GM19395 (cell line): ENCODE measurements around the gene TADA3.
"Not testable (repeated sequence)": the region's sequence is repeated elsewhere in the genome, so short reads cannot be mapped to it uniquely, and the experiment has no call there.

Experiments
- ATAC-seq: cut with Tn5 transposase; IDR thresholded peaks from one replicate; pipeline ENCODE4 v1.9.1; 2021; ENCODE audit warnings: mild to moderate bottlenecking, moderate library complexity; ENCODE audit not compliant: unreplicated experiment

TADA3 gene

DNA sequence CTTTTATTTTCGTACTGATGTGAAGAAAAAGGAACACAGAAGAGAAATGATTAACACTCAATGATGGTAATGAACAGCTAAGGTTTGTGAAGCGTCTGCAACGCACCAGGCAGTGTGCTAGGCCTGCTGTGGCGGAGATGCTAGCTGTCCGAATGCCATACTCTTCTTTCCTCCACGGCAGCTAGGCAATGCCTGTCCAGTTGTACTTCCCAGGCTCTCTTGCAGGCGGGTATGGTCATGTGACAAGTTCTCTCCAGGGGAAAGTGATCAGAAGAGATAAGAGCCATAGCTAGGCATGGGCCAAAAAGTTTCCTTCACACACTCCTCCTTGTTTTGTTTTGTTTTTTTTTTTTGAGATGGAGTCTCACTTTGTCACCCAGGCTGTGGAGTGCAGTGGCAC, 6.7 kb downstream of the TADA3 start:
- ATAC-seq: no peak

DNA sequence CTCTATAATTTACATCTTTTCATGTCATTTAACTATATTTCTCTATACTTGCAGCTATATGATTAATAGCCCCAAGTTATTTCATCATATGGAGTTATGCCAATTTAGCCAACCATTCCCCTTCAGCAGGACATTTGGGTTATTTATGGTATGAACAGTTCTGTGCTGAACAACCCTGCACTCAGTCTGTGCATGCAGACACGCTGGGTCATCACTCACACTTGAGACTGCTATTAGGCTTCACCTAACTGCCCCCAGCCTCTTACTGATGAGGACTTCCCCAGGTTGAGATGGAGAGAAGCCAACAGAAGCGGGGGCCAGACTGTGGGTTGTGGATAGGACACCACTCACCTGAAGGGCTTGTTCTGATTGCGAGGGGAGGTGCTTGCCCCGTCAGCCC, 7.3 kb downstream of the TADA3 start:
- ATAC-seq: no peak

DNA sequence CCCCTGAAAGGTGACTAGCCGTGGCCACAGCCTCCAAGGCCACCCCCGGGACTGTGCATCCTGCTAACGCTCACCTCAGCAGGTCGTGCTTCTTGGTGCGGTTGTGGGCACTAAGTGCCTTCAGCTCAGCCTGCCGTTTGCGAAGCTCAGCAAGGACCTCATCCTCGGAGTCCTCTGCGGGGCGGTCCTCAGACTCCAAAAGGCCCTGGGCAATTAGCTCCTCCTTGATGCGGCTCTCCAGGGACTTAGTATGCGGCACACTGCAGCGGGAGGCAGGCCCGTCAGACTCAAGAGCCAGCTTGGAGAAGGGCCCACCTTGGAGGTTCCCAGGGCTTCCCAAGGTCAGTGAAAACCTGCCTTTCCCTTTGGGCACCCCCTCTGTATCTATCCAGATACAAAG, 8.3 kb downstream of the TADA3 start:
- ATAC-seq: no peak

DNA sequence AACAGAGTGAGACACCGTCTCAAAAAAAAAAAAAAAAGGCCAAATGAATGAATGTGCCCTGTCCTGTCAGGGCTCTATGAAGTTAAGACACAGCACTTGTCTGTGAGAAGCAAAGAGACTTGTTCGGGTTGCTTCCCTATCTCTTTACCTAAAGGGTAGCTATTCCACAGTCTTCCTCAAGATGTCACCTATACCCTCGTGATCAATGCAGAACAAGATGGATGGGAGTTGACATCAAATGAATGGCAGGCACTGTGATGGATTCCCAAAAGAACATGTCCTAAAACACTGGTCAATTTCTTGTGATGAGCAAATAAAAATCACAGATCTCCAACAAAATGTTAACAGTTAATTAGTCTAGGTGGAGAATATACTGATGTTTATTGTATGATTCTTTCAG, 9.5 kb downstream of the TADA3 start:
- no peak for ATAC-seq

DNA sequence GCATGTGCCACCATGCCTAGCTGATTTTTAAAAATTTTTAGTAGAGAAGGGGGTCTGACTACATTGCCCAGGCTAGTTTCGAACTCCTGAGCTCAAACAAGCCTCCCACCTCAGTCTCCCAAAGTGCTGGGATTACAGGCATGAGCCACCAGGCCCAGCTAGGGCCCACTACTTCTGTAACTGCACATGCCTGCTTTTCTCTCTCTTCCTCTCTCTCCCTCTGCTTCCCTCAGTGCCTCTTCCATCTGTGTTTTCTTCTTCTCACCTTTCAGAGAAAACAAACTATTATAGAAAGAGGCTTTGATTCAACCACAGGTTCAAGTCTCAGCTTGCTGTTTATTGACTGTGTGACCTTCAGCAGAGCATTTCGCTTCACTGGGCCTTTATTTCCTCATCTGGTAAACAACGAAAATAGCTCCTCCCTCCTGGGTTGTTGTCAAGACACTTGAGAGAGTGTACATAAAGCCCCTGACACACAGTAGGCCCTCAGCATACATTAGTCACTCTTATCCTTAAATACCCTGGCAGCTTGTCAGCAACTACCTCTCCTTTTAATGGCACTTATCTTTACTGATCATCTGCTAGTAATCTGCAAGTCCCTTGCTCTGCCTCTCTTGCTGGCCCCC, 10.2 kb downstream of the TADA3 start:
- no peak for ATAC-seq

DNA sequence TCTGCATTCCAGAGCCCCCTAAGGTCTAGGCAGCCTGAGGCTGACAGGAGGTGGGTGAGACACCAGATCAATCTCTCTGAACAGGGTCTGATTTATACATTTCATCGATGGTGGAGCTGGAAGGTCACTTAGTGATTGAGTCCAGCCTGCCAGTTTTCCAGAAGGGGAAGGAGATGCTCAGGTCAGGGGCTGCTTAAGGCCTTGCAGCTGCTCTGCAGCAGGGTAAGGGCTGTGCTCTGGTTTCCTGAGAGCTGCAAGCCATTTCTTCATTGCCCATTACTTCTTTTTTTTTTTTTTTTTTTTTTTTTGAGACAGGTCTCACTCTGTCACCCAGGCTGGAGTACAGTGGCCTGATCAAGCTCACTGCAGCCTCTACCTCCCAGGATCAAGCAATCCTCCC, 10.7 kb downstream of the TADA3 start:
- no peak for ATAC-seq

DNA sequence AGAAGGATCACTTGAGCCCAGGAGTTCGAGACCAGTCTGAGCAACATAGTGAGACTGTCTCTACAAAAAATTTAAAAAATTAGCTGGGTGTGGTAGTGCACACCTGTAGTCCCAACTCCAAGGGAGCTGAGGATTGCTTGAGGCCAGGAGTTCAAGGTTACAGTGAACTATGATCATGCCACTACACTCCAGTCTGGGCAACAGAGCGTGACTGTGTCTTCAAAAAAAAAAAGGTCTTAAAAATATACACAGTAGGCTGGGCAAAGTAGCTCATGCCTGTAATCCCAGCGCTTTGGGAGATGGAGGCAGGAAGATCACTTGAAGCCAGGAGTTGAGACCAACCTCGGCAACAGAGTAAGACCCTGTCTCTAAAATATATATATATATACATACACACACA, 11.4 kb downstream of the TADA3 start:
- no peak for ATAC-seq

DNA sequence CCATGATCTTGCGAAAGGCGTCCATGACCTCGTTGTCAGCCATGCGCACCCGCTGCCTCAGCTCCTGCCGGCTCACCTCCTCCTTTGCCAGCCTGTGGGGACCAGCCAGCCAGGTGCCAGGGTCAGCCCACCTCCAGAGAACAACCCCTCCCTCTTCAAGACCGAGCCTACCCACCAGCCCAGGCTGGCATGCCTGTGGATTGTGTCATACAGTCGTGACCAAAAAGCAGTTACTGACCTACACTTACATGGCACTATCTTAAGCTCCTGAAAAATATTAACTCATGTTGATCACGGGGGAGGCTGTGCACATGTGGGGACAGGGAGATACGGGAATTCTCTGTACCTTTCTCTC, 11.8 kb downstream of the TADA3 start:
- ATAC-seq: no peak

DNA sequence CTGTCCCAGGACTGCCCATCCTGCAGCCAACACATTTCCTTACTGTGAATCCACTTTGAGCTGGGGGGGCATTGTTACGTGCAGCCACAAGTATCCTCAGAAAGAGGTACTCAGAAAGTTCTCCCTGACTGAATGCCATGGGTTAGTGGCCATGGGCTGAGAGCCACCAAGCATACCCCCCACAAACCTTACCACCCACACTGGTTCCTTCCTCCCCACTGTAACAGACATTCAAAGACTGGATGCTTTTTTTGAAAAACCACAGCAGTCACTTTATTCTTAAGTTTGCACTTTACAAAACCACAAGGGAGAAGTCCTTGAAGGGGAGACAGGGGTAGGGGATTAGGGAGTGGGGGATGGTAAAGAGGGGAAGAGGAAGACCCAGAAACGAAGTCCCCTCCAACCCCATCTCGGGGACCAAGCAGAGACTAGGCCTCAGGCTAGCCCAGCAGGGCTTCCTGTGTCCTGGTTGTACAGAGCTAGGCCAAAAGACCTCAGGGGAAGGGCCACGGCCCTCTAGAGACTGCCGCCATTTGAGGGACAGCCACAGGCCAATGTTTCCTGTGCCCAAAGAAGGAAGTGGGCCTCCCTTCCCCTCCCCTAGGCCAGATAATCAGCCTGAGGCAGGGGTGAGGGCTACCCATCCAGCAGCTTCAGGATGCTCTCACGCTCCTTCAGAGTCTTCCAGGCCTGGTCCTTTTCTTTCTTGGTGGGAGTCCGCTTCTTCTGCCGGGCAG, 12.4 kb downstream of the TADA3 start:
- ATAC-seq: peak; percentile 64

DNA sequence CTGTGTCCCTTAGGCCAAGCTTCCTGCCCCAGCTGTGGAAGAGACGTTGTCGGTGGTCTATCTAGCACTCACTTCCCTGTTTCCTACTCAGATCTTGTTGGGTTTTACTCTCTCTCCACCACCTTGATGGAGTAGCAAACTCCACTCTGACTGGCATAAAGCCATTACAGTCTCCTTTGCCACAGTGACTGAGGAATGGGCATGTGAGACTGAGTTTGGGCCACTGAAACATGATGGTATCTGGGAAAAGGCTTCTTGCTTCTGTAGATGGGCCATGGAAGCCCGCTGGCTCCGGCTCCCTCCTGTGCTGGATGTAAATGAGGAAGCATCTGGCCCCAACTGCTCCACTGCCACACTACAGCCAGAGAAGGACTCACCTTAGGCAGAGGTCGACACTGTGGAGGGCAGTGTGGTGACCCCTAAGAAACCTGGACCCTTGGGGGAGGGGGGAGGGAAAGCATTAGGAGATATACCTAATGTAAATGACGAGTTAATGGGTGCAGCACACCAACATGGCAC, 13.1 kb downstream of the TADA3 start:
- no peak for ATAC-seq

DNA sequence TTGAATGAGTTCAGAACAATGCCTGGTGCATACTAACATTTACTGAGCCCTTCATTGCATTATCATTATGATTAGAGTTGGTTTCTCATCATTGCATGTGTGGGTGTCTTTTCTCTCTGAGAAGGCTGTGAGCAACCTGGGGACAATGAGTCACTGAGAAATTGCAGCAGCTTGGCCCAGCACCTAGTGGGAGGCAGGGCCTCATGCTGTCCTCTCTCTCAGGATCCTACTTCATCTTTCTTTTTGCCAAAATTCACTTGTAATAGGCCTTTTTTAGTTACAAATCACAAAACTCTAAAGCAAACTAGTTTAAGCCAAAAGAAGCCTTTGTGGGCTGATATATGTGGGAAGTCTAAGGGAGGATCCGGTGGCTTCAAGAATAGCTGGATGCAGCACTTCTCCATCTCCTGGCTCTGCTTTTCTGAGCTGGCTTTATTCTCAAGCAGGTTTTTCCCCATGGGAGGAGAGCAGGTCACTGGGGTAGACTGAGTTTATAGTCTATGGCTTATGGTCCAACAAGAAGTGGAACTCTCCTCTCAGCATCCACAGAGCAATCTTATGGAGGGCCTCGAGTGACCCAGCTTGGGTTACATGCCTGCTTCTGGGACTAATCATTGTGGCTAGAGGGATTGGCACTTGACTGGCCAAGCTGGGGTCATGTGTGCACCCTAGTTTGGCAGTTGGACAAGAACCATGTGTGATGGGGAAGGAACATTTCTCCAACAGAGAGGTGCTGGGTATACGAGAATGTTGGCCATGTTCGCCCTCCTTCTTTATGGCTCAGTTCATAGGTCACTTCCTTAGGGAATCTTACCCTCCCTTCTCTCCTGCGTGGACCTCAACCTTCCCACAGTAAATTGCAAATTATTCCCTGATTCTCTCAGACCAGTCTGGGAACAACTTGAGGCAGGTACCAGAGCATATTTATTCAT, 13.9 kb downstream of the TADA3 start:
- ATAC-seq: no peak

DNA sequence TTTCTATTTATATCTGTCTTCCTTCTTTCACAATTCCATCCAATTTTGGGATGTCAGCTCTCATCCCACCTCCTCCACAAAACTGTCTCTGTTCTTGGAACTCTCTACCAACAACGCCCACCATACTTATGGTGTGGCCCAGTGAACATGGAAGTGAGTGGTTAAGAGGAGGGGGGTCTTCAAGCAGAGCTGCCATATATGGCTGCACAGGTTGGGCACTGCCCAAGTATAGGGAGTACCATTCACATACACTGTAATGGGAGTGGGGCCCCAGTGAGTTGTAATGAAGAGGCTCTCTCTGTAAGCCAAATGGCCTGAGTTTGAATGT, 14.6 kb downstream of the TADA3 start:
- no peak for ATAC-seq

DNA sequence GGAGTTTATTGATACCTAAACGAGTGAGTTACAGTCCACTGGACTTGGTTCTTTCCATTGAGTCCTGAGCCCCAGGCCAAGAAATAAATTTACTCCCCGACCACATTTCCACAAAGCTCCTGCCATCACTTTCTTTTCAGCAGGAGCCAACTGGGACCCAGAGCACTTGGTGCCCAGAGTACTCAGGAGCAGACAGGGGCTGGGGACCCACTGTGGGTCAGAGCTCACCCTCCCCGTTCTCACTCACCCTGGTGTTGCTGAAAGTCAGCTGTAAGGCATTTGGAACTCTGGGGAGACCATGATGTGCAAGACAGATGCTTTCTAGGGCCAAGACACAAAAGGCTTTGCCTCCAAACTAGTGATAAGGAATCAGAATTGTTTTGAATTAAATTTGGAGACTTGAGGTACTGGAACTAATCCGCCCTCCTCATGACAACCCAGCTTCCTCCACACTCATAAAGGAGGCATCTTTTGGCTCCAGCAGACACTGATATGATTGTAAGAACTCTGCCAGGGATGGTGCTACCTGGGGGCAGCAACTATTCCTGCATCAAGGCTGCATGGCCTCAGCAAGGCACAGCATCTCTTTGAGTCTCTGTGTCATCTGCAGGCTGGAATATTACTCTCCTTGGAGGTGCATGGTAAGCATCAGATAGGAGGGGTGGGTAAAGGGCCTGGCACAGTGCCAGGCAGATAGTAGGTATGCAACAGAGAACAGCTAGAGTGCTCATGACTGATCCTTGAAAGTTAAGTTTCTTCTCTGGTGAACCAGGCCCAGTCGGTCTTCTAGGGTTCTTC, 15.2 kb downstream of the TADA3 start:
- ATAC-seq: no peak

DNA sequence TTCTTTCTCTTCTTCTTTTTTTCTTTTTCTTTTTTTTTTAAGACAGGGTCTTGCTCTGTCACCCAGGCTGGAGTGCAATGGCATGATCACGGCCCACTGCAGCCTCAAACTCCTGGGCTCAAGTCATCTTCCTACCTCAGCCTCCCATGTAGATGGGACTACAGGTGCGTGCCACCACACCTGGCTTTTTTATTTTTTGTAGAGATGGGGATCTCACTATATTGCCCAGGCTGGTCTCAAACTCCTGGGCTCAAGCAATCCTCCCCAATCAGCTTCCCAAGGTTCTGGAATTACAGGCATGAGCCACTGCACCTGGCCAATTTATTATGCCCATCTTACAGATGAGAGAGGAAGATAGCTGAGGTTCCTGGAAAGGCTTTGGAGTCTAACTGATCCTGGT, 21.3 kb downstream of the TADA3 start:
- ATAC-seq: not testable (repeated sequence)

DNA sequence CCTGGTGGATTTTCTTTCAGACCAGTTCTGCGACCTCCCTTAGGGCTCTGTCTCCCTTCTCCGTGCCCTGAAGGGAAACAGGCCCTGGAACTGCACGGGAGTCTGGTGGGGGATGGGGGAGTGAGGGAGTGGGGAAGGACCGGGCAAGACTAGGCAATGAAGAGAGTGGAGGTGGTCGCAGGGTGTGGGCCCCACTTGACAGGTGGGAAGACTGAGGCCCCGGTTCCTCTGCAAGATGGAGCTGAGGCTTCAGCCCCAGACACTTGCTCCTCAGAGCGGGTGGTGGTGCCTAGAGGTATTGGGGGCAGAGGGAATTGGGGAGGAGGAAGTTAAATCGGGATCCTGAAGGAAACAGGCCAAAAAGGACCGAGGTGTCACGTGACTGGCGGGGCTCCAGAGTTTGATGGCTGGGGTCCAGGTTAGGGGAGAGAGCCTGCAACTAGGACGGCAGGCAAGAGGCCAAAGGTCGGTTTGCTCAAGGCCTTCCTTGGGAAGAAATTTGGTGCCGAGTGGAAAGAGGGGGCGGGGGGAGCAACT, 21.9 kb downstream of the TADA3 start:
- ATAC-seq: no peak

DNA sequence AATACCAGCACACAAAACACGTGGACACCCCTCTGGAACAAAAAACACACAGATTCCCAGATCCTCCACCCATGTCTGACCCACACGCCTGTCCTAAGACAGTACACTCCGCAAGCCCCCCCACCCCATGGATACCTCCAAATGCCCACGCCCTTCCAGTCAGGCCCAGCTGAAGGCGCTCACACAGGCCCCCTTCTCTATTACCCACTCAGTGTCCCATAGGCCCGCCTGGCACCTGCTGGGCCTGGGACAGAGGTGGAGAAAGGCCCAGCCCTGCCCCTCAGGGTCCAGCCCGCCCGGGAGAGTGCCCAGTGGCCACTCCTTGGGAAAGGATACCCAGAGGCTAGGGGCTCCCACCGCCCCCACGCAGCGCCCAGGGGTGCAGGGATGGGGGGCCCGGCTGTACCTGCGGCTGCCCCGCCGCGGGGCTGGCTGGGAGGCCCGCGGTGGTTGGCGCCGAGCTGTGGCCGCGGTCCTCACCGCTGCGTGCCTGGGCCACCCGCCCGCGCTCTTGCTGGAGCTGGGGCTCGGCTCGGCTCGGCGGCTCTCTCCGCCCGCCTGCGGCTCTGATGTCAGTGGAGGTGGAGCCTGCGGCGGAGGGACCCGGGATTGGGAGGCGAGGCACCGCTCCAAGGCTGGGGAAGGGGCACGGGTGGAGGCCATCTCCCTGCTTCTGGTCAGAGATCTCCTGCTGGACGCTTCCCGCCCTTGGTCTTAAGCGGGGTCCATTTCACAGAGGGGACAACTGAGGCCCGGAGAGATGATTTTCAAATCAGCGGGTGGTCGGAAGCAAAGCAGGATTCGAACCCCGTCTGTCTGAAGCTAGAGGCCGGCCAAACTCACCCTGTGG, 22.6 kb downstream of the TADA3 start, which contains the start of gene CAMK1:
Gene CAMK1 (minus strand): TSS at position 522 of the 850 bp plus-strand sequence. CDS start 2,198 bp downstream, outside the sequence.
- no peak for ATAC-seq

DNA sequence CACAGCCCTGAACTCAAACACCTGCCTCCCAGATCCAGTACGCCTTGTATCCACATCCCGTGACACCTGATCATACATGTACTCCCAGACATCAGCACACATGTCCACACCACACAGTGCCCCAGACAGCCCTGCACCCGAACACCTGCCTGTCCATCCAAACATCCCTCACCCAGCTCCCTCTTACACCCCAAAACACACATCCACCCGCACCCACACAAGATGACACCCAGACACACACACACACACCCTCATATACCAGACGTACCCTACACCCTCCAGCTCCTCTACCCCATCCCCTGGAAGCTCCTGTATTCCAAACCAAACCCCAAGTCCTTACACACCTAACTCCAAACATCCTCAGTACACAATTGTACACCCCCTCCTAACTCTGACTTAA, 23.3 kb downstream of the TADA3 start:
- no peak for ATAC-seq

DNA sequence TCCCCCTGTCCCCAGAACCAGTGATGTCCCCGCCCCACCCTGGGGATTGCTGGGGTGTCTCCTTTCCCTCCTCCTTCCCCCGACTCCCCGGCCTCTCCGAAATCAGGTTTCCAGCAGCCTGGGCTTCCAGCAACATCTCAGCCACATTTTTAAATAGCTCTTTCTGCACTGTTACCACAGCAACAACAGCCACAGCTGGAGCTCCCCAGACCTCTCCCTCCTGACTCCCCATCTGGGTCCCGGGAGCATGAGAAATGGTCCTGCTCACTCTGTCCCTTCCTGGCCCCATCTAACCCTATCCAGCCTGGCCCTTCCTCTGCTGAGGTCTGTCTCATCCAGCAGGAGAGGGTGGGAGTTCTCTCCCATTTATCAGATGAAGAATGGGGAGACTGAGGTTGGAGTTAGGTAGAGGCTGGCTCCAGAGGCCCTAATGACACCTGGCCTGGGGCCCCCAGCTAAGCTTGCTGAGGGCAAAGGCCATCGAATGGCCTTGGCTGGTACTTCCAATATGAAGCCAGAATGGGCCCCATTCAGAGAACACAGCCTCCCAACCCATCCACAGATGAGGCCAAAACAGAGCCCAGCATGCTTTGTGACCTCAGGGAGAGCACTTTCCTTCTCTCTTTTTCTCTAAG, 24.0 kb downstream of the TADA3 start:
- ATAC-seq: no peak

DNA sequence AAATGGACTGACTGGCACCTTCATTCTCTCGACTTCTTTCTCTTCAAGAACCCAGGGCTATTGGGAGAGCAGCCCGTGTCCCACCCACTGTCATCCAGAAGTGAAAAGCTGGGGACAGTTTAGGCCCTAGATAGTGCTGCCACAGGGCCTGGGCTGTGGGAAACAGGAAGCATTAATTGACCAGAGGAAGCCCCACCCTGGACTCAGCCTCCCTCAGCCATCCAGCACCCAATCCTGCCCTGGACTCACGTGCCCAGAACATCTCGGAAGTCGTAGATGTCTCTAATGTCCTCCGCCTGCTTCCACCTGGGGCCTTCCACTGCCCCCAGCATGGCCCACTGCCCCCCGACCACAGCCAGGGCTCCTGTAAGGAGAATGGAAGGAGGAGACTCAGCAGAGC, 24.9 kb downstream of the TADA3 start:
- ATAC-seq: no peak
